Measurements from ENCODE around the gene ACP2.

Gene ACP2

GRCh38 chr11:47278769-47279168 lies 30.2 kb upstream of the ACP2 start:
- WGBS, 2 experiments (ENCODE audit: insufficient coverage in 2 of 2), result 100% methylated on average over 1 of the region's 4 CpGs; no CpG with 5 or more reads in 1 of the 2 experiments
- no peaks in the 10 kb centered on the region for H3K4me1 ChIP-seq (ENCODE audit: control insufficient read depth, insufficient read depth, low read length, poor library complexity, severe bottlenecking)
- H3K27ac ChIP-seq (ENCODE audit: low read depth, low read length, severe bottlenecking), result no peak overlapping the region
- peaks cover 97% of the 10 kb centered on the region for H3K36me3 ChIP-seq (ENCODE audit: control insufficient read depth, insufficient read depth, low read length)
- H3K4me3 ChIP-seq (ENCODE audit: extremely low read depth, insufficient read depth, low read length, poor library complexity, severe bottlenecking), result no peak overlapping the region
- H3K9me3 ChIP-seq (ENCODE audit: control insufficient read depth, low read length), result no peaks in the 10 kb centered on the region

DNA sequence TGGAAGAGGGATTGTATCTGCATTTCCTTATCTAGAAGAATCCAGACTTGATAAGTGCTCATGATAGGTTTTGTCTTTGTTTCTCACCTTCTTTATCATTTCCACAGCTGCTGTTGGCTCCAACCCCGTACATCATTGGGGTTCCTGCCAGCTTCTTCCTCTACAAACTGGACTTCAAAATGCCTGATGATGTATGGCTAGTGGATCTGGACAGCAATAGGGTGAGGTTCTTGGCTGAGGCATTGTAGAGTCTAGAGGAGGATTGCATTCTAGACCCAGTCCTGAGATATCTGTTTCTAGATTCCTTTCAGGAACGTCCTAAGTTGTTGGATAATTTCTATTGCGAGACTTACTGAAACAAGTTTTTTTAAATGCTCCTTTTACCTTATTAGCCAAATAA lies 29.4 kb upstream of the ACP2 start:
- Histone ChIP-seq H3K4me1 (ENCODE audit: control insufficient read depth, insufficient read depth, low read length, poor library complexity, severe bottlenecking) (no peaks in the 10 kb centered on the region), H3K9me3 (ENCODE audit: control insufficient read depth, low read length) (no peaks in the 10 kb centered on the region), H3K36me3 (ENCODE audit: control insufficient read depth, insufficient read depth, low read length) (peaks cover 94% of the 10 kb centered on the region), H3K4me3 (ENCODE audit: extremely low read depth, insufficient read depth, low read length, poor library complexity, severe bottlenecking) (no peak overlapping the region), H3K27ac (ENCODE audit: low read depth, low read length, severe bottlenecking) (no peak overlapping the region)
- no CpG with 5 or more reads among the region's 3 CpGs for WGBS, 2 experiments (ENCODE audit: insufficient coverage in 2 of 2)

GRCh38 chr11:47276923-47277322 lies 28.3 kb upstream of the ACP2 start:
- H3K36me3 ChIP-seq (ENCODE audit: control insufficient read depth, insufficient read depth, low read length), result peaks cover 83% of the 10 kb centered on the region
- H3K4me1 ChIP-seq (ENCODE audit: control insufficient read depth, insufficient read depth, low read length, poor library complexity, severe bottlenecking), result peaks cover 4% of the 10 kb centered on the region
- no peak overlapping the region for H3K27ac ChIP-seq (ENCODE audit: low read depth, low read length, severe bottlenecking)
- H3K4me3 ChIP-seq (ENCODE audit: extremely low read depth, insufficient read depth, low read length, poor library complexity, severe bottlenecking), result no peak overlapping the region
- WGBS, 2 experiments (ENCODE audit: insufficient coverage in 2 of 2), result 89% methylated on average over 2 to 3 of the region's 4 CpGs
- no peaks in the 10 kb centered on the region for H3K9me3 ChIP-seq (ENCODE audit: control insufficient read depth, low read length)

GRCh38 chr11:47274495-47275235 lies 26.1 kb upstream of the ACP2 start:
- Histone ChIP-seq H3K9me3 (ENCODE audit: control insufficient read depth, low read length) (no peaks in the 10 kb centered on the region), H3K27ac (ENCODE audit: low read depth, low read length, severe bottlenecking) (no peak overlapping the region), H3K36me3 (ENCODE audit: control insufficient read depth, insufficient read depth, low read length) (peaks cover 61% of the 10 kb centered on the region), H3K4me1 (ENCODE audit: control insufficient read depth, insufficient read depth, low read length, poor library complexity, severe bottlenecking) (peaks cover 15% of the 10 kb centered on the region), H3K4me3 (ENCODE audit: extremely low read depth, insufficient read depth, low read length, poor library complexity, severe bottlenecking) (no peak overlapping the region)
- WGBS, 2 experiments (ENCODE audit: insufficient coverage in 2 of 2), result 96 to 97% methylated on average over 22 to 26 of the region's 28 CpGs

GRCh38 chr11:47272706-47273105 lies 24.1 kb upstream of the ACP2 start:
- Histone ChIP-seq H3K4me1 (ENCODE audit: control insufficient read depth, insufficient read depth, low read length, poor library complexity, severe bottlenecking) (peaks cover 27% of the 10 kb centered on the region), H3K4me3 (ENCODE audit: extremely low read depth, insufficient read depth, low read length, poor library complexity, severe bottlenecking) (no peak overlapping the region), H3K9me3 (ENCODE audit: control insufficient read depth, low read length) (no peaks in the 10 kb centered on the region), H3K36me3 (ENCODE audit: control insufficient read depth, insufficient read depth, low read length) (peaks cover 42% of the 10 kb centered on the region), H3K27ac (ENCODE audit: low read depth, low read length, severe bottlenecking) (no peak overlapping the region)
- WGBS, 2 experiments (ENCODE audit: insufficient coverage in 2 of 2), result no CpG with 5 or more reads among the region's 1 CpG

DNA sequence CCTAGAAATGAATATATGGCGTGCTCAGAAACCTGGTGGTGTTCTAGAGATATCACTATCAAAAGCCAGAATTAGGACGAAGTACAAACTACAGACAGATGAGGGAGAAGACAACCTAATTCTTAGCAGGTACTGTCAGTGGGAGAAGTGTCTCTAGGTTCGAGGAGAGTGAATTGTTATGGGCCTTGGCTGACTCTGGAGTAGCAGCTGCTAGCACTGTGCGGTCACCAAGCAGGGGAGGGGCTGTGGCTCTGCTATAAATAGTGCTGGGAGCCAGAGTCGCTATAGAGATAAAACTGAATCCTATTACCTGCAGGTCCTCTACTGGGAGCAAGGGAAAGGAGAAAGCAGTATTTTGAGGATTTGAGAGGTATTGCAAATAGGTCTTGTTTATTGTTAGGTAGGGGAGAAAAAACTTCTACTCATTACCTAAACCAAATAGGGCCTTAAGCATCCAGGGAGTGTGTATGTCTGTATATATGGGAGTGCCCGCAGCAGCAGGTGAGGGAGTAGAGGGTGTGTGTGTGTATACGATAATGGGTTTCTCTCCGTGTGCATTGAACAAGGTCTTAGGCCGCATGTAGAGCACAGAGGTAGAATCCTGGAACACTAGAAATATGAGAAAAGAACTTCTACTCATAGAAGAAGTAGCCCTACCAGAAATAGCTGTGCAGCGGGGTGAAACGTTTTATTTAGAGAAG lies 23.5 kb upstream of the ACP2 start:
- Histone ChIP-seq H3K36me3 (ENCODE audit: control insufficient read depth, insufficient read depth, low read length) (peaks cover 36% of the 10 kb centered on the region), H3K4me1 (ENCODE audit: control insufficient read depth, insufficient read depth, low read length, poor library complexity, severe bottlenecking) (peaks cover 27% of the 10 kb centered on the region), H3K4me3 (ENCODE audit: extremely low read depth, insufficient read depth, low read length, poor library complexity, severe bottlenecking) (no peak overlapping the region), H3K9me3 (ENCODE audit: control insufficient read depth, low read length) (no peaks in the 10 kb centered on the region), H3K27ac (ENCODE audit: low read depth, low read length, severe bottlenecking) (no peak overlapping the region)
- 90 to 91% methylated on average over 4 to 7 of the region's 11 CpGs for WGBS, 2 experiments (ENCODE audit: insufficient coverage in 2 of 2)

GRCh38 chr11:47271328-47271727 lies 22.7 kb upstream of the ACP2 start:
- H3K9me3 ChIP-seq (ENCODE audit: control insufficient read depth, low read length), result no peaks in the 10 kb centered on the region
- H3K36me3 ChIP-seq (ENCODE audit: control insufficient read depth, insufficient read depth, low read length), result peaks cover 28% of the 10 kb centered on the region
- H3K4me1 ChIP-seq (ENCODE audit: control insufficient read depth, insufficient read depth, low read length, poor library complexity, severe bottlenecking), result peaks cover 28% of the 10 kb centered on the region
- WGBS, 2 experiments (ENCODE audit: insufficient coverage in 2 of 2), result 85 to 90% methylated on average over 3 of the region's 4 CpGs
- H3K4me3 ChIP-seq (ENCODE audit: extremely low read depth, insufficient read depth, low read length, poor library complexity, severe bottlenecking), result no peak overlapping the region
- H3K27ac ChIP-seq (ENCODE audit: low read depth, low read length, severe bottlenecking), result no peak overlapping the region

GRCh38 chr11:47270331-47271271 lies 22.0 kb upstream of the ACP2 start:
- no peaks in the 10 kb centered on the region for H3K9me3 ChIP-seq (ENCODE audit: control insufficient read depth, low read length)
- peaks cover 33% of the 10 kb centered on the region for H3K4me1 ChIP-seq (ENCODE audit: control insufficient read depth, insufficient read depth, low read length, poor library complexity, severe bottlenecking)
- peak overlapping the region; percentile 70 for H3K4me3 ChIP-seq (ENCODE audit: extremely low read depth, insufficient read depth, low read length, poor library complexity, severe bottlenecking)
- H3K36me3 ChIP-seq (ENCODE audit: control insufficient read depth, insufficient read depth, low read length), result peaks cover 21% of the 10 kb centered on the region
- peak overlapping the region; percentile 98 for H3K27ac ChIP-seq (ENCODE audit: low read depth, low read length, severe bottlenecking)
- WGBS, 2 experiments (ENCODE audit: insufficient coverage in 2 of 2), result 8 to 9% methylated on average over 19 to 30 of the region's 34 CpGs

DNA sequence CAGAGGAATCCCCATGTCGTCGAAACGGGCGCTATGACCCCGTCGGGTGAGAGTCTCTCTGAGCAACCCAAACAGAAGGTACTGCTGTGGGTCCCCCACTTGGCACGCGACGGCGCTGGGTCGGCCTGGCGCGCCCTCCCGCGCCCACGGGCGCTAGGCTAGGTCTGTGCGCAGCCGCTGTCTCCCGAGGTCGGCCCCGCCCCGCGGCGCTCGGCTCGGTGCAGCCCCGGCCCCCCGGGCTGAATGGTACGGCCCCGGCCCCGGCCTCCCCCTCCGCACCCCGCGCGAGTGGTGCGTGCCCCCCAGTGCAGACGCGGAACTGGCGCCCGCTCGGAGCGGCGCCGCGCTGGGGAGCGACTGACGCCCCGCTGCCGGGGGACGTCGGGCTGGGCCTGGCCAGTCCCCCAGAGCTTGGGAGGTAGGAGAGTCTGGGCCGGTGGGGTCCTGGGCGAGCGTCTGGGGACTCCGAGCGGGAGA lies 21.3 kb upstream of the ACP2 start, which contains the start of gene MADD:
Gene MADD, plus strand, starts transcription at position 305 of the 477 bp plus-strand sequence.
- 0 to 1% methylated on average over 26 to 46 of the region's 57 CpGs for WGBS, 2 experiments (ENCODE audit: insufficient coverage in 2 of 2)
- peaks cover 14% of the 10 kb centered on the region for H3K36me3 ChIP-seq (ENCODE audit: control insufficient read depth, insufficient read depth, low read length)
- peak within 1 kb of the TSS; percentile 70 for H3K4me3 ChIP-seq (ENCODE audit: extremely low read depth, insufficient read depth, low read length, poor library complexity, severe bottlenecking)
- H3K27ac ChIP-seq (ENCODE audit: low read depth, low read length, severe bottlenecking), result peak within 1 kb of the TSS; percentile 98
- no peaks in the 10 kb centered on the region for H3K9me3 ChIP-seq (ENCODE audit: control insufficient read depth, low read length)
- peaks cover 39% of the 10 kb centered on the region for H3K4me1 ChIP-seq (ENCODE audit: control insufficient read depth, insufficient read depth, low read length, poor library complexity, severe bottlenecking)

Measured in mesodermal cell (in vitro differentiated cells).